Activated T-helper 1 cell treated with anti-CD3 and anti-CD28 coated beads, Interleukin-12 subunit alpha, Interleukin-12 subunit beta, Interleukin-2, Interleukin-4 antibody, amounts not matched to agents 30 ng/mL and 10 ng/mL and 1 ng/mL, durations not matched to agents 14 hours and 24 hours and 36 hours (primary cell): ENCODE data around the gene KRCC1. TPM values are rescaled to one million over a fixed set of nuclear protein-coding genes. Genes with fewer than 3 reads are reported as not detected.

Experiments
- DNase-seq: peaks from one replicate; pipeline ENCODE4 v3.0.0; 2021; ENCODE audit warnings: low spot score
- H3K27ac Mint-ChIP-seq: one replicate; pipeline ENCODE4 v1.8.0; 2021; ENCODE audit warnings: mild to moderate bottlenecking, mixed read lengths
- H3K27me3 Mint-ChIP-seq: one replicate; pipeline ENCODE4 v1.8.0; 2022; ENCODE audit warnings: mild to moderate bottlenecking, moderate library complexity, mixed read lengths; ENCODE audit not compliant: insufficient read depth
- H3K36me3 Mint-ChIP-seq: one replicate; pipeline ENCODE4 v1.8.0; 2021; ENCODE audit warnings: low read depth, mixed read lengths
- H3K4me1 Mint-ChIP-seq: one replicate; pipeline ENCODE4 v1.8.0; 2021; ENCODE audit warnings: low read depth, mixed read lengths
- H3K4me3 Mint-ChIP-seq: one replicate; pipeline ENCODE4 v1.8.0; 2021; ENCODE audit warnings: mild to moderate bottlenecking, moderate library complexity, mixed read lengths
- H3K9me3 Mint-ChIP-seq: one replicate; pipeline ENCODE4 v1.8.0; 2021; ENCODE audit warnings: mixed read lengths
- intact Hi-C: fragments of 100-400 bp; cut with micrococcal nuclease; formaldehyde crosslinking; loops from one replicate; pipeline ENCODE4 v1.15.1; 2024
- total RNA-seq: library from RNA; stranded (reverse); gene quantifications from 2 replicates; pipeline ENCODE4 v1.2.3, GENCODE V29; 2022

KRCC1 gene
- total RNA-seq, 1 donor from 2014 or later = 17.9 TPM

DNA sequence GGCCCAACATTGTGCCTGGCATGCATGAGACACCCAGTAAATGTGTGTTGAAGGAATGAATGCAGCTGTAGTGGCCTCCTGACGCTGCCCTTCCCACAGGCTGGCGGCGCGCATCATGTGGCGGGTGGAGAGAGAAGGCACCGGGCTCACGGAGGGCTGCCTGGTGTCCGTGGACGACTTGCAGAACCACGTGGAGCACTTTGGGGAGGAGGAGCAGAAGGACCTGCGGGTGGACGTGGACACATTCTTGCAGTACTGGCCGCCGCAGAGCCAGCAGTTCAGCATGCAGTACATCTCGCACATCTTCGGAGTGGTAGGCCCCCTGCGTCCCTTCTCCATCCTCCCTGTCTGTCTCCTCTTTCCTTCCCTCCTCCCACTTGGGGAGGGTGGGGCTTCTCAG, 32.2 kb upstream of the KRCC1 start:
- peaks cover 19% of the 10 kb centered on the region for H3K4me1 Mint-ChIP-seq
- no peaks in the 10 kb centered on the region for H3K27me3 Mint-ChIP-seq
- DNase-seq = no peak
- H3K4me3 Mint-ChIP-seq = no peak overlapping the region
- intact Hi-C loops = no loop called here
- H3K9me3 Mint-ChIP-seq = no peaks in the 10 kb centered on the region
- H3K27ac Mint-ChIP-seq = no peak overlapping the region
- H3K36me3 Mint-ChIP-seq = no peaks in the 10 kb centered on the region

DNA sequence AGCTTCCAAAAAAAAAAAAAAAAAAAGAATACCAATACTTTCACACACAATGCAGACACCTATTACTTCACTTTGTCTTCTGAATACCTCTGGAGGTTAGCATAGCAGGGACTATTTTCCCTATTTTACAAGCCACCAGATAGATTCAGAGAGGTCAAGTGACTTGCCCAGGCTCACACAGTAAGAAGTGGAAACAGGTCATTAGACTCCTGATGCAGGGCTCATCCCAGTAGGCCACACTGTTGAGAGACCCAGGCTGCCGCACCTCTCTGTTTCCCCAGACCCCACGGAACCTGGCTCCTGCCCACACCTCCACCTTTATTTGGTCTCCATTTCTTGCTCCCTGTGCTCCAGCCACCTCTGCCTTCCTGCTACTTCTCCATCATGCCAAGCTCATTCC, 31.5 kb upstream of the KRCC1 start:
- Mint-ChIP-seq H3K27ac (no peak overlapping the region), H3K36me3 (no peaks in the 10 kb centered on the region), H3K9me3 (no peaks in the 10 kb centered on the region), H3K4me3 (no peak overlapping the region), H3K4me1 (peaks cover 19% of the 10 kb centered on the region), H3K27me3 (no peaks in the 10 kb centered on the region)
- DNase-seq = no peak
- intact Hi-C loops = no loop called here

DNA sequence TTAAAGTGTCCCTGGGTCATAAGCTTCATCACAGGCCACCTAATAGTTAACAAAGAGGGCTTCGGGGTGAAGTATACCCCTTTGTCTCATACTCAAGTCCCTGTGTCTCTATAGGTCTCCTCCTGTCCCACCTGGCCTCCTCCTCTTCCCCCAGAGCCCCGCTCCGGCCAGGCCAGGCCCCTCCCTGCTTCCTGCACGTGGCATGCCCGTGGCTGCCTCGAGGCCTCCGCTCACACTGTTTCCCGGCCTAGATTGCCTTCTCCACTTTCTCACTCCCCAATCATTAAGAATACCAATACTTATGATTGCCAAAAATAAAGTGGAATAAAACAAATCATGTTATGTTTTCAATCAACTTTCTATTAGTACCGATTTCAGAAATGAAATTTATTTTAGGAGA, 30.8 kb upstream of the KRCC1 start:
- Mint-ChIP-seq H3K27ac (no peak overlapping the region), H3K4me1 (peaks cover 17% of the 10 kb centered on the region), H3K9me3 (no peaks in the 10 kb centered on the region), H3K4me3 (no peak overlapping the region), H3K27me3 (no peaks in the 10 kb centered on the region), H3K36me3 (no peaks in the 10 kb centered on the region)
- DNase-seq = no peak
- intact Hi-C loops = no loop called here

DNA sequence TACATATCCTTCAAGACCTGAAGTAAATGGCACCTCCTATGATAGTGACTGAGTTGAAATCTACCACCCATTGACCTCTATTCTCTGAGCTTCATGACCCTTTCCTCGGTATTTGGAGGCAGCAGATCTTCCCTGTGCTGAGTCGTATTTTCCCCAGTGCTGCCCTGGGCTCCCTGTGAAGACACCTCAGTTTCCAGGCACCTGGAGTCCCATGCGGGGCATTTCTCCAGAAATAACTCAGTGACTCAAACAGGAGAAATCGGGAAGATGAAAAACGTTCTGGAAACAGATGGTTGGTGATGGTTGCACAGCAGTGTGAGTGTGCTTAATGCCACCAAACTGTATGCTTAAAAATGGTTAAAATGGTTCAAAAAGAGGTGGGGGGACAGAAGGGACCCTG, 30.0 kb upstream of the KRCC1 start:
- Mint-ChIP-seq H3K27ac (no peak overlapping the region), H3K36me3 (no peaks in the 10 kb centered on the region), H3K4me3 (no peak overlapping the region), H3K9me3 (no peaks in the 10 kb centered on the region), H3K4me1 (peaks cover 9% of the 10 kb centered on the region), H3K27me3 (no peaks in the 10 kb centered on the region)
- intact Hi-C loops = no loop called here
- DNase-seq = no peak

DNA sequence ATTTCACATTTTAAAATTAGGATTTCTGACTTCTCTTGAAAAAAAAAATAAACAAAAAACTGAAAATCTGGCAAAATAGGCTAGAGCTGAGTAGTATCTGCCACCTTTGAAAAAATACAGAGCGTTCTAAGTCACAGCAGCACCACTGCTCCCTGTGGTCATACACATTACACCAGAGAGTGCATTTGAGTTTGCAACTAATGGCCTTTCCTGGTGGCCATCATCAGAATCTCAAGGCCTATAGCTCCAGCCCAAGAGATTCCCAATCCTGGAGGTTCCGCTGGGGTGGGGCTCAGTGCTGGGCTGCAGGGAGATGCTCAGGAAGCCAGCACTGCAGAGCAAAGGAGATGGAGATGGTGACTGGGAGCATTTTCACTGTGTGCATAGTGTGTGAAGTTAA, 29.5 kb upstream of the KRCC1 start:
- Mint-ChIP-seq H3K4me1 (peaks cover 4% of the 10 kb centered on the region), H3K27me3 (no peaks in the 10 kb centered on the region), H3K27ac (no peak overlapping the region), H3K36me3 (no peaks in the 10 kb centered on the region), H3K9me3 (no peaks in the 10 kb centered on the region), H3K4me3 (no peak overlapping the region)
- no peak for DNase-seq
- intact Hi-C loops = no loop called here

DNA sequence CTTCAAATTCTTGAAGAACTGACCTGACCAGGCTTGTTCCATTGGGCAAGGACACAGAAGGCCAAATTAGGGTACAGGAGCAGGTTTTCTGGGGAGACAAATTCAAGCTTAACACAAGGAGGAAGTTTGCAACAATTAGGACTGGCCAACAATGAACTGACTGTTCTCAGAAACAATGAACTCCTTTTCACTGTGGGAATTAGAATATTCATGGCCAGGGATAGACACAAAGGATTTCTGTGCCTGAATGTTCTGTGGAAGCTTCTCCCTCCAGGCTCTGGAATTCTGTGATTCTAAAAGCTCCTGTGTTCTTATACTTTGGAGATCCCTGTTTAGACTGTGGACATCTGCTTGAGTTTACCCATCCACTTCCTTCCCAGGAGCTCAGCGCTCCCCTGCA, 27.2 kb upstream of the KRCC1 start:
- no peak for DNase-seq
- no peak overlapping the region for H3K4me3 Mint-ChIP-seq
- H3K27me3 Mint-ChIP-seq = no peaks in the 10 kb centered on the region
- H3K9me3 Mint-ChIP-seq = no peaks in the 10 kb centered on the region
- no peaks in the 10 kb centered on the region for H3K4me1 Mint-ChIP-seq
- no peak overlapping the region for H3K27ac Mint-ChIP-seq
- intact Hi-C loops = no loop called here
- H3K36me3 Mint-ChIP-seq = no peaks in the 10 kb centered on the region

DNA sequence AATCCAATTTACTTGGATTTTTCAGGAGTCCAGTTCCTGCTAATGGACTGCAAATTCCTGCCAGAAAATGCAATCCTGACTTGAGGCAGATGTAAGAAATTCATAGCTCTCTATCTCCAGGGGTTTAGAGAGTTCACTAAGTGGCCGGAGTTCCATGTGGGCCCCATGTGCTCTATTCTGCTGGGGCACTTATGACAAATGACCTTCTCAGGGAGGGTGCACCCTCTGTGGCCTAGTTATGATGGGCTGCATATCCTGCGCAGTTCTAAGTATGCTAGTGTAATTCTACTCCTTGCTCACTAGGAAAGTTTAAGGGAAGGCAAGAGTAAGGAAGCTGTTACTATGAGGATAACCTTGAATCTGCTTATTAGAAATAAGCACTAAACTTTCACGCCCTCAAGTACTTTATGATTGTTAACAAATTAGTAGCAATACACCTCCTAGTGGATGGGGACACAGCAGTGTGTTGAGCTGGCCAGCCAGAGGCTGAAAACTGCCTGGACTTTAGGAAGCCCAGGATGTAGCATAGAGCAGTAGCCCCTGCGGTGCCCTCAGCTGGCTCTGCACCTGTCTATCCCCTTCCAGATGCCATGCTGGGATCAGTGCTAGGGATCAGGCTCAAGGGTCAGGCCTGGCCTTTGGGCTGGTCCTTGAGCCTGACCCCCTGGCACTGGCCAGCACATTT, 26.5 kb upstream of the KRCC1 start:
- intact Hi-C loops = no loop called here
- Mint-ChIP-seq H3K36me3 (no peaks in the 10 kb centered on the region), H3K27me3 (no peaks in the 10 kb centered on the region), H3K4me3 (no peak overlapping the region), H3K4me1 (no peaks in the 10 kb centered on the region), H3K27ac (no peak overlapping the region), H3K9me3 (no peaks in the 10 kb centered on the region)
- DNase-seq = no peak

DNA sequence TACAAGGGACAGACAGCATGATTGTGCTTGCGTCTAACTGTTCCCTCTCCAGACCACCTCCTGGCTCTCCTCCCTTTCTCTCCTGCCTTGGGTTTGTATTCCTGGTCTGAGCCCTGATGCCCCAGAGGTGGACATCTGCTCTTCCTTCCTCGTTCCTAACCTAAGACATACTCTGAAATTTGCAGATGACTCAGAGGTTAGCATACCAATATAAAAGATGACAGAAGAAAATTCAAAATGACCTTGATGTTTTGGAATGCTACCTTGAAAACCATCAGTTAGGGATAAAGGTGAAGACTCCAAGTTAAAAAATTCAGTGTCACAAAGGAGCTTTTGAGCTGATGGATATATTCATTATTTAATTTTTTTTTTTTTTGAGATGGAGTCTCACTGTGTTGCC, 25.0 kb upstream of the KRCC1 start:
- no peak for DNase-seq
- H3K36me3 Mint-ChIP-seq = no peaks in the 10 kb centered on the region
- intact Hi-C loops = no loop called here

DNA sequence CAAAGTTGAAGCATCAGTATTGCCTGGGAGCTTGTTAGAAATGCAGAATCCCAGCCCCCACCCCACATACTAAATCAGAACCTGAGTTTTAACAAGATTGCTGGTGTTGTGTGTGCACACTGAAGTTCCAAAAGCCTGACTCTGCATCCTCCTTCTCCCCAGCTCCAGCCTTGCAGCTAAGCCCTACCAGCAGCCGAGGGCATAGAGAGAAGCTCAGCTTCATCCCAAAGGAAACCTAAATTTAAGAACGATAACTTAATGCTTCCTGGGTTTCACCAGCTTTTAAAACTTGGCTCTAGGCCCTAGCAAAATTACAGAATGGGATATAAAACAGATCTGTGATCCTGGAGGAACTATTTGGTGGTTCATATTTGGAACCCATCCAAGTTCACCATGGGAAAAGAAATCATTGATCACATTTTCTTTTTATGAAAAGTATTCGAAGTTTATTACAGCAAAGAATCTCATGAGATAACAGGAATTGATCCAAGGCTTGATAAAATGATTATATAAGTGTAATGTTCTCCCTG, 23.1 kb upstream of the KRCC1 start:
- intact Hi-C loops = no loop called here
- no peak overlapping the region for H3K4me3 Mint-ChIP-seq
- DNase-seq = no peak
- peaks cover 3% of the 10 kb centered on the region for H3K27me3 Mint-ChIP-seq
- no peaks in the 10 kb centered on the region for H3K4me1 Mint-ChIP-seq
- H3K36me3 Mint-ChIP-seq = no peaks in the 10 kb centered on the region
- H3K27ac Mint-ChIP-seq = no peak overlapping the region
- no peaks in the 10 kb centered on the region for H3K9me3 Mint-ChIP-seq

More for the DNA sequence above, 25.0 kb upstream of the KRCC1 start:
- Mint-ChIP-seq H3K27ac (no peak overlapping the region), H3K27me3 (no peaks in the 10 kb centered on the region), H3K4me3 (no peak overlapping the region), H3K4me1 (no peaks in the 10 kb centered on the region), H3K9me3 (no peaks in the 10 kb centered on the region)

DNA sequence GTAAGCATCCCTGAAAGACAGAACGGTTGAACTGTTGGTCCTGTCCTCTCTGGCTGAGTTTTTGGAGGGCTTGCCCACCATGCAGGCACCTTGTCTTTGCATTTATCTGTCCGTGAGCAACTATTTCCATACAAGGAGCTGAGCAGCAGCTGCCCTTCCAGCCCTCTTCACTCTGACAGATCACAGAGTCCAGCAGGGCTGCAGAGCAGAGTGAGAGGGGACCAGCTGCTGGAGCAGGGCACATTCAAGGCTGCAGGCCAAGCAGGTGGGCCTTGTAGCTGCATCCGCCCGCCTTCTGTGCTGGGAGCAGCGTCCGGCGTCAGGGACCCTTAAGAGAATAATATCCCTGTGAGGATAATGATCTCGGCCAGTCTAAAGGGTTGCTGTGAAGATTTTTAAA, 21.5 kb upstream of the KRCC1 start:
- Mint-ChIP-seq H3K9me3 (no peaks in the 10 kb centered on the region), H3K4me3 (no peak overlapping the region), H3K27me3 (peaks cover 6% of the 10 kb centered on the region), H3K36me3 (no peaks in the 10 kb centered on the region), H3K4me1 (no peaks in the 10 kb centered on the region), H3K27ac (no peak overlapping the region)
- intact Hi-C loops = no loop called here
- DNase-seq = no peak

DNA sequence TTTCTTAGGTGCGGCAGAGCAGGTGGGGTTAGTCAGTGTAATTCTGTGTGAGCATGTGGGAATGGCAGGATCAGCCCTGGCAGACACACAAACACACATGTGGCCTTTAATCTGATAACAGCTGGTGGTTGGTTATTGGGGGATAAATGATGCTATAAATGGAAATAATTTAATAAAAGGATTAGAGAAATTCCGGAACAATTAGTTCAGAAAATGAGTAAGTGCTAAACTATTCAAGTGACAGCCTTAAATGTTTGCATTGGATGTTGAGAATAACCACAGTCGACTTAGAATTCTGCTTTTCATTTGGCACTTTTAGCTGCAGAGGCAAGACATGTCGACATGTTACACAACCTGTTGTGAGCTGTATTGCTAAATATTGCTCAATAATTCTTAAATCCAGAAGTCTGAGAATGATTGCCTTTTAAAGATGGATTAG, 19.3 kb upstream of the KRCC1 start:
- no peaks in the 10 kb centered on the region for H3K36me3 Mint-ChIP-seq
- H3K27me3 Mint-ChIP-seq = peaks cover 6% of the 10 kb centered on the region
- intact Hi-C loops = no loop called here
- H3K4me1 Mint-ChIP-seq = no peaks in the 10 kb centered on the region
- H3K9me3 Mint-ChIP-seq = no peaks in the 10 kb centered on the region
- H3K4me3 Mint-ChIP-seq = no peak overlapping the region
- no peak for DNase-seq
- H3K27ac Mint-ChIP-seq = no peak overlapping the region

DNA sequence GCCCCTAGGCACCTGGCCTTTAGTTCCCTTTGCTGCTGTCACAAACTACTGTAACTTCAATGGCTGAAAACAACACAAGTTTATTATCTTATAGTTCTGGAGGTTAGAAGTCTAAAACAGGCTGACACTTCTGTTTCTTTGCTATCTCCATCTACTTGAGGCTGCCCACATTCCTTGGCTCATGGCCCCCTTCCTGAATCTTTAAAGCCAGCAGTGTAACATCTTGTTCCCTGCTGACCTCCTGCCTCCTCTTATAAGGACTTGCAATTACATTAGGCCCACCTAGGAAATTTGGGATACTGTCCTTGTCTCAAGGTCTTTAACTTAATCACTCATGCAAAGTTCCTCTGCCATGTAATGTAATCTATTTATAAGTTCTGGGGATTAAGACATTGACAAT, 18.6 kb upstream of the KRCC1 start:
- Mint-ChIP-seq H3K9me3 (no peaks in the 10 kb centered on the region), H3K27ac (no peak overlapping the region), H3K27me3 (peaks cover 6% of the 10 kb centered on the region), H3K36me3 (no peaks in the 10 kb centered on the region), H3K4me1 (no peaks in the 10 kb centered on the region), H3K4me3 (no peak overlapping the region)
- no peak for DNase-seq
- intact Hi-C loops = no loop called here

DNA sequence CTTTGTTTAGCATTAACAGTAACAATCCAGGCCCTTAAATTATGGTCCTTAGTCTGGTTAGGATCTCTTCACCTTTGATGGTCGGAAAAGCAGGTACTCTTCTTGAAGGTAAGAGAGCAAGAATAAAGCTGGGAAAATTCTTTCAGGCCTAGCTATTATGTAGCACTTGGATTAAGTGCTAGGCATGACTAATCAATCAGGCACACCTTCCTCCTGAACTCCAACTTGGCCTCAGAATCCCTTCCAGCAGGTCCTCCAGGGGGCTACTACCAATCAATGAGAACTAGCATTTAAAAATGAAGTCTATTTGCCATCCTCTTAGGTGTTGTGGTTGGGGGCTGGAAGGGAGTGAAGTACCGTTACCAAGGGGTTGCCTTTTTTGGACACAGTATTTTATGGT, 15.8 kb upstream of the KRCC1 start:
- Mint-ChIP-seq H3K4me3 (no peak overlapping the region), H3K27ac (no peak overlapping the region), H3K36me3 (no peaks in the 10 kb centered on the region), H3K4me1 (no peaks in the 10 kb centered on the region), H3K27me3 (peaks cover 6% of the 10 kb centered on the region), H3K9me3 (no peaks in the 10 kb centered on the region)
- intact Hi-C loops = loop anchor here (2.0 kb wide), 1 partner anchor 19 kb away; no protein-coding TSS in a partner anchor
- no peak for DNase-seq

DNA sequence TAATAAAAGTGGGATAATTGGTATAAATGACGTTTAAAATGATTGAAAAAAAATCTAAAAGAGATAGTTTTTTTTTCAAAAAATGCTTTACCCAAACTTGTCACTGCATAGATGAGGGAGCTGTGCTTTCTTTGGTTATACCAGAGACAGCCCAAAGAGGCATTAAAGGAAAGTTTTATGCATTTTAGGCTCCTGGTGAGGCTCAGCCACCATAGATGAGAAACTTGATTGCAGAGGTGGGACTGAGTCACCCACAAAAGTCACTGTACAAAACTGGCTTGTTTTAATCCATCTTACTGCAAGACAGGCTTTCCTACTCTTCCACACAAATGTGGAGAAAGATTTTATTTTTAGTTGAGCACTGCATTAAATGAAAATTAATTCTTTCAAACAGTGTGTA, 14.5 kb upstream of the KRCC1 start:
- no peak for DNase-seq
- no peaks in the 10 kb centered on the region for H3K36me3 Mint-ChIP-seq
- H3K4me3 Mint-ChIP-seq = no peak overlapping the region
- peaks cover 6% of the 10 kb centered on the region for H3K27me3 Mint-ChIP-seq
- no peaks in the 10 kb centered on the region for H3K4me1 Mint-ChIP-seq
- H3K27ac Mint-ChIP-seq = no peak overlapping the region
- intact Hi-C loops = loop anchor here (2.0 kb wide), 1 partner anchor 21 kb away; no protein-coding TSS in a partner anchor
- no peaks in the 10 kb centered on the region for H3K9me3 Mint-ChIP-seq
